IMR-90 (cell line): Measurements from ENCODE around the gene ACOT9.

Source experiments
- CHD1 ChIP-seq: IDR thresholded peaks from 2 replicates; pipeline ENCODE4 v1.6.1; 2012; ENCODE audit warnings: low read depth, low read length, improper control_type of control experiment
- CTCF ChIP-seq: conservative IDR thresholded peaks from 2 replicates; pipeline ENCODE4 v1.5.1; 2012; ENCODE audit warnings: mild to moderate bottlenecking, low read depth, low read length, improper control_type of control experiment
- MAFK ChIP-seq: IDR thresholded peaks from 2 replicates; pipeline ENCODE4 v1.6.1; 2012; ENCODE audit warnings: low read depth, low read length, improper control_type of control experiment
- MAZ ChIP-seq: IDR thresholded peaks from 2 replicates; pipeline ENCODE4 v1.6.1; 2012; ENCODE audit warnings: low read depth, mild to moderate bottlenecking, low read length, improper control_type of control experiment, moderate library complexity, borderline replicate concordance
- MXI1 ChIP-seq: IDR thresholded peaks from 2 replicates; pipeline ENCODE4 v1.6.1; 2012; ENCODE audit warnings: low read depth, mild to moderate bottlenecking, low read length, moderate library complexity, borderline replicate concordance
- POLR2A ChIP-seq: IDR thresholded peaks from 2 replicates; pipeline ENCODE4 v1.6.1; 2012; ENCODE audit warnings: mild to moderate bottlenecking, low read depth, low read length

GRCh38 chrX:23773601-23774175 lies 30.6 kb upstream of the ACOT9 start:
- TF ChIP-seq POLR2A (no peak), CTCF (no peak), MXI1 (no peak), MAZ (no peak), CHD1 (no peak), MAFK (no peak)
